CD4-positive, CD25-positive, alpha-beta regulatory T cell (primary cell): Measurements from ENCODE around the gene KCTD14. TPM values are rescaled to one million over a fixed set of nuclear protein-coding genes. Genes with fewer than 3 reads are reported as not detected.

Experiments used
- ATAC-seq, 2 donors: fragments of 150-1000 bp; cut with Tn5 transposase; one replicate each; pipeline ENCODE4 v1.10.0; 2021; ENCODE audit warnings: low read depth in 2 of 2, moderate number of reproducible peaks in 2 of 2, moderate library complexity in 1 of 2
- DNase-seq, 3 donors: peaks; one replicate each; pipeline versions ENCODE4 v3.0.0 to v3.0.0-alpha.2; 2012 to 2022; ENCODE audit warnings: mixed read lengths in 1 of 3
- H3K27ac ChIP-seq: one replicate; pipeline ENCODE4 v1.7.0; 2013; ENCODE audit warnings: mild to moderate bottlenecking, low read length; ENCODE audit not compliant: insufficient read depth, poor library complexity, severe bottlenecking
- H3K27me3 ChIP-seq: one replicate; pipeline ENCODE4 v1.7.0; 2013; ENCODE audit warnings: low read length; ENCODE audit not compliant: control insufficient read depth, insufficient read depth
- H3K36me3 ChIP-seq: one replicate; pipeline ENCODE4 v1.7.0; 2013; ENCODE audit warnings: mild to moderate bottlenecking, low read length, moderate library complexity; ENCODE audit not compliant: control insufficient read depth, insufficient read depth
- H3K4me1 ChIP-seq: 2 replicates; pipeline ENCODE4 v1.7.0; 2013; ENCODE audit warnings: mild to moderate bottlenecking, low read length; ENCODE audit not compliant: insufficient read depth, control insufficient read depth, poor library complexity, severe bottlenecking
- H3K4me3 ChIP-seq: one replicate; pipeline ENCODE4 v1.7.0; 2013; ENCODE audit warnings: low read depth, mild to moderate bottlenecking, low read length, moderate library complexity
- H3K9me3 ChIP-seq, 2 experiments: 1 replicate in 1 of 2; 2 replicates in 1 of 2; pipeline ENCODE4 v1.7.0; 2013; ENCODE audit warnings: low read length in 2 of 2, mild to moderate bottlenecking in 1 of 2, moderate library complexity in 1 of 2; ENCODE audit not compliant: control insufficient read depth in 2 of 2
- H3K27ac Mint-ChIP-seq, 3 donors: one replicate each; pipeline ENCODE4 v1.8.0; 2020 to 2022; ENCODE audit warnings: mild to moderate bottlenecking in 3 of 3, mixed read lengths in 3 of 3, moderate library complexity in 2 of 3
- H3K27me3 Mint-ChIP-seq: one replicate; pipeline ENCODE4 v1.8.0; 2022; ENCODE audit warnings: mild to moderate bottlenecking, mixed read lengths
- H3K36me3 Mint-ChIP-seq: one replicate; pipeline ENCODE4 v1.8.0; 2020; ENCODE audit warnings: mixed read lengths
- H3K4me1 Mint-ChIP-seq, 4 donors: one replicate each; pipeline ENCODE4 v1.8.0; 2020 to 2022; ENCODE audit warnings: mixed read lengths in 4 of 4, mild to moderate bottlenecking in 1 of 4
- H3K4me3 Mint-ChIP-seq, 4 donors: one replicate each; pipeline ENCODE4 v1.8.0; 2020 to 2022; ENCODE audit warnings: mild to moderate bottlenecking in 4 of 4, mixed read lengths in 4 of 4, moderate library complexity in 3 of 4
- H3K9me3 Mint-ChIP-seq, 7 donors: one replicate each; pipeline ENCODE4 v1.8.0; 2020 to 2022; ENCODE audit warnings: mixed read lengths in 7 of 7, mild to moderate bottlenecking in 3 of 7, moderate library complexity in 2 of 7
- polyA plus RNA-seq, 4 donors: library from polyadenylated mRNA; unstranded; fragments of 300-500 nt; fragmentation: Illumina TruSeq; gene quantifications; one replicate each; pipeline ENCODE4 v1.2.3, GENCODE V29; 2021
- total RNA-seq: library from RNA; stranded (reverse); gene quantifications from one replicate; pipeline ENCODE4 v1.2.3, GENCODE V29; 2022

Gene KCTD14
- total and polyA plus RNA-seq, 5 donors from 2014 or later, result 0.09 to 1.4 (median 0.41) TPM; not detected in 1

DNA sequence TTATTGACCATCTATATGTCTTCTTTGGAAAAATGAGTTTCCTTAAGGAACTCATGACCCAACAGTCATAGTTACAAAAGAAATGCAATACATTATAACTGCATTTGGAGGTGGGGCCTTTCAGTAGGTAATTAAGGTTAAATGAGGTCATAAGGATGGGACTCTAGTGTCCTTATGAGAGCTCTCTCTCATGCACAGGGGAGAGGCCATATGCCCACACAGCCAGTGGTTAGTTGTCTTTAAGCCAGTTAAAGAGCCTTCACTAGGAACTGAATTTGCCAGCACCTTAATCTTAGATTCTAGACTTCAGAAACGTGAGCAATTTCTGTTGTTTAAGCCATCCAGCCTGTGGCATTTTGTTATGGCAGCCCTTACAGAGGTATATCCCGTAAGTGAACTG lies 56.0 kb downstream of the KCTD14 start:
- Histone ChIP-seq H3K27ac (no peak overlapping the region), H3K9me3 (no peaks in the 10 kb centered on the region), H3K27me3 (no peaks in the 10 kb centered on the region), H3K36me3 (peaks cover 24% of the 10 kb centered on the region), H3K4me3 (no peak overlapping the region), H3K4me1 (no peaks in the 10 kb centered on the region)
- ATAC-seq (no peak), DNase-seq (no peak)
- peaks cover 0 to 14% (median 7%) of the 10 kb centered on the region in 4 donors for H3K4me1 Mint-ChIP-seq
- H3K36me3 Mint-ChIP-seq, result peaks cover 36% of the 10 kb centered on the region
- no peaks in the 10 kb centered on the region for H3K27me3 Mint-ChIP-seq
- H3K27ac Mint-ChIP-seq, result no peak overlapping the region
- H3K4me3 Mint-ChIP-seq, result no peak overlapping the region
- H3K9me3 Mint-ChIP-seq, result no peaks in the 10 kb centered on the region

DNA sequence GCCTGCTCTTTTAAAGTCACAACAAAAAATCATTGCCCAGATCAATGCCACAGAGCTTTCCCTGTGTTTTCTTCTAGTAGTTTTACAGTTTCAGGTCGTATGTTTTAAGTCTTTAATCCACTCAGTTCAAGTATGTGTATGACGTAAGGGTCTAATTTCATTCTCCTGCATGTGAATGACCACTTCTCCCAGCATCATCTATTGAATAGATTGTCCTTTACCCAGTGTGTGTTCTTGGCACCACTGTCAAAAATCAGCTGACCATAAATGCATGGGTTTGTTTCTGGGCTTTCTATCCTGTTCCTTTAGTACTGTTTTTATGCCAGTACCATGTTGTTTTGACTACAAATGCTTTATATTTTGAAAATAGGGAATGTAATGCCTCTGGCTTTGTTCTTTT lies 56.7 kb downstream of the KCTD14 start:
- H3K36me3 Mint-ChIP-seq, result peaks cover 39% of the 10 kb centered on the region
- no peak for ATAC-seq
- Histone ChIP-seq H3K27ac (no peak overlapping the region), H3K36me3 (peaks cover 24% of the 10 kb centered on the region), H3K4me3 (no peak overlapping the region), H3K4me1 (no peaks in the 10 kb centered on the region), H3K27me3 (no peaks in the 10 kb centered on the region), H3K9me3 (no peaks in the 10 kb centered on the region)
- no peak overlapping the region for H3K4me3 Mint-ChIP-seq
- H3K9me3 Mint-ChIP-seq, result no peaks in the 10 kb centered on the region
- DNase-seq, result no peak
- H3K27ac Mint-ChIP-seq, result no peak overlapping the region
- peaks cover 0 to 14% (median 7%) of the 10 kb centered on the region in 4 donors for H3K4me1 Mint-ChIP-seq
- no peaks in the 10 kb centered on the region for H3K27me3 Mint-ChIP-seq

Other genes starting within 250 kb of the KCTD14 start
- 107 TPM for gene RSF1, start 202.6 kb downstream of the KCTD14 start, total RNA-seq
- gene RSF1, start 202.6 kb downstream of the KCTD14 start, polyA plus RNA-seq, result 10 to 100 TPM; 26.7 to 34.8 (median 31.7) TPM
- gene AAMDC, start 202.1 kb downstream of the KCTD14 start, total RNA-seq, result 4.8 TPM
- gene AAMDC, start 202.1 kb downstream of the KCTD14 start, polyA plus RNA-seq, result 10 to 100 TPM; 25.9 to 60.9 (median 31.1) TPM
- 71.9 TPM for gene INTS4, start 28.6 kb downstream of the KCTD14 start, total RNA-seq
- 10 to 100 TPM; 35.7 to 44.5 (median 42.6) TPM for gene INTS4, start 28.6 kb downstream of the KCTD14 start, polyA plus RNA-seq
- gene THRSP, start 40.6 kb upstream of the KCTD14 start, total RNA-seq, result not detected
- under 1 TPM in 1 of 4 donors, not detected in 3; 0.20 TPM for gene THRSP, start 40.6 kb upstream of the KCTD14 start, polyA plus RNA-seq
- gene NDUFC2, start 56.6 kb upstream of the KCTD14 start, total RNA-seq, result 43.2 TPM
- gene NDUFC2, start 56.6 kb upstream of the KCTD14 start, polyA plus RNA-seq, result 100 to 1,000 TPM; 170 to 222 (median 189) TPM
- 20.6 TPM for gene ALG8, start 116.3 kb upstream of the KCTD14 start, total RNA-seq
- 10 to 100 TPM; 52.7 to 56.3 (median 54.5) TPM for gene ALG8, start 116.3 kb upstream of the KCTD14 start, polyA plus RNA-seq
- gene KCTD21, start 165.3 kb upstream of the KCTD14 start, total RNA-seq, result 3.8 TPM
- 1 to 10 TPM; 1.4 to 3.3 (median 2.4) TPM for gene KCTD21, start 165.3 kb upstream of the KCTD14 start, polyA plus RNA-seq
- gene USP35, start 165.6 kb upstream of the KCTD14 start, total RNA-seq, result 15.0 TPM
- gene USP35, start 165.6 kb upstream of the KCTD14 start, polyA plus RNA-seq, result under 1 TPM; 0.11 to 0.84 (median 0.42) TPM